NAMALWA (cell line): ENCODE data around the gene TMPRSS4.

Experiments used
- DNase-seq: peaks from one replicate; pipeline ENCODE4 v3.0.0-alpha.2; 2015; ENCODE audit warnings: low spot score

Gene TMPRSS4

DNA sequence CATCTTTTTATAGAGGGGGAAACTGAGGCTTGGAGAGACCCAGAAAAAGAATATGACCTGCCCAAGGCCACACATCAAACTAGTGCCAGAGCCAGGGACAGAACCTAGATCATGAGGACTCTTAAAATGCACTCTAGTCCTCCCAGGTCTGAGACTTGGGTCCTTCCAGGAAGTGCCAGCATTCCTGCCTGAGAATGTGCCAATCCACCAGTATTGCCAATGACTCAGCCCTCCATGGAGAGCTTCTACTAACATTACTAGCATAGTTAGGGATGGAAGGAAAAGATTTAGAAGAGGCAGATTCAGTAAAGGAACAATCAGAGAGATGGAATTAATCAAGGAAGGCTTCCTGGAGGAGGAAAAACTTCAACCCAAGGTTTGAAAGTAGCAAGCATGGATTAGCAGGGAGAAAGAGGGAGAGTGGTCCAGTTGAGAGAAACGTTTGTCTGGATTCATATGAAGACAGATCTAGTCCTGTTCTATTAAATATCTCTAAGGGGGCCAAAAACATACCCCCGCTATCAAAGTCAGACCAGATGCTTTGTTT is 30.0 kb downstream of the TMPRSS4 start:
- DNase-seq: no peak

- no peak for DNase-seq
These were observed 31.6 kb downstream of the TMPRSS4 start for GRCh38 chr11:118108513-118108912.

- no peak for DNase-seq
These were observed 32.4 kb downstream of the TMPRSS4 start for GRCh38 chr11:118109231-118109630.

GRCh38 chr11:118111019-118111743 is 34.3 kb downstream of the TMPRSS4 start:
- no peak for DNase-seq

GRCh38 chr11:118111744-118112035 is 34.8 kb downstream of the TMPRSS4 start:
- DNase-seq: no peak

GRCh38 chr11:118112711-118113430 is 36.0 kb downstream of the TMPRSS4 start:
- DNase-seq: no peak

GRCh38 chr11:118114266-118114665 is 37.4 kb downstream of the TMPRSS4 start:
- no peak for DNase-seq

DNA sequence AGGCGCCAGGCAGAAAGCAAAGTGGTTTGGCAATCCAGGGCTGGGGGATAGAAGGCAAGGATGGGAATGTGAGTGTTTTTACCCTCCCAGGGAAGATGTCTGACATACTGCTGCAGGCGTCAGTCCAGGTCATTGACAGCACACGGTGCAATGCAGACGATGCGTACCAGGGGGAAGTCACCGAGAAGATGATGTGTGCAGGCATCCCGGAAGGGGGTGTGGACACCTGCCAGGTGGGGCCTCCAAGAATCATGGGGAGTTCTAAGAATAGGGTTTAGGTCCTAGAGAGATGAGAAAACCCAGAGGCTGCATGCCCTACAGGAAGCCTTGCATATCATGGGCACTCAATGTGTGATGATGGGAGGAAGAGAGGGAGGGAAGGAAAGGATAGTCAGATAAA is 38.2 kb downstream of the TMPRSS4 start:
- no peak for DNase-seq

- no peak for DNase-seq
These were observed 41.1 kb downstream of the TMPRSS4 start for GRCh38 chr11:118117790-118118601.

DNA sequence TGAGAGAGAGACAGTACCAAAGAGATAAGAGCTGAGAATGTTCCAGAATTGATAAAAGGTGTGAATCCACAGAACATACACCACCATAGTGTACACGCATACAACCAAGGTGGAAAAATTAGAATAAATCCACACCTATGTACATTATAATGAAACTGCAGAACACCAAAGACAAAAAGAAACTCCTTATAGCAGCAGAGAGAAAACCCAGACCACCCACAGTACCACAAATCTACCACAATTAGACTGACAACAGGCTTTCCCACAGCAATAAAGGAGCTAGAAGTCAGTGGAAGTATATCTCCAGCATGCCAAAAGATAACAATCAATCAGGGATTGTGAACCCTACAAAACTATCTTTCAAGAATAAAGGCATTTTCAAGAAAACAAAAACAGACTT is 43.9 kb downstream of the TMPRSS4 start:
- DNase-seq: no peak

- DNase-seq: no peak
These were observed 48.2 kb downstream of the TMPRSS4 start for GRCh38 chr11:118124929-118125535.

DNA sequence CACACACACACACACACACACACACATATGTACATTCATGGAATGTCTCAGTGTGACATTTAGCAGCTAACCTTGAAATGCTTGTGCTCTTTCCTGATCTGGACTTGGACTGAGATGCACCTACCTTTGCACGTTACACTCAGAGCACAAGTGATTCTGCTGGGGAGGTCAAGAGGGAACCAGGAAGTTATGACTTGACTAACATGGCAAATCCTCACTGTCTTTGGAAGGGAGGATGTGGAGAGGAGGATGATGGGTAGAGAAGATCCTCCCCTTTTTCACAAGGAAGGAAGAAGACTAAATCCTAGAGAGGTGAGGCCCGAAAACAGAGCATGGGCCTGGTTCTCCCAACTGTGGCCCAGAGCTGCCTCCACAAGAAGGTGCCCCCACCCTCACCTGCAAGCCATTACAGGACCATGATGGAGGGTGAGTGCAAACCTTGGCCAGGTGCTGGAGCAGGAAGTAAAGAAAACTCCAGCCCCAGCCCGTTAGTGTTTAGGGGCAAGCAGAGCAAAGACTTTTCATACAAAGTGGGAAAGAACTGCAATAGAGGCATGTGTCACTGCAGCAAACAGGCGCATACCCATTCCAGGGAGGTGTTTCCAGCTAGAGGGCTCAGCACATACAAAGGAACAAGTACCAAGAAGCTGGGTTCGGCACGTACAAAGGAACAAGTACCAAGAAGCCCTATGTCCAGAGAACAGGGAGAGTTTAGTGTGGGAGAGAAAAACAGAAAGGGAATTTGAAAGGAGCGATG is 49.4 kb downstream of the TMPRSS4 start:
- DNase-seq: peak; percentile 20

GRCh38 chr11:118128310-118128709 is 51.4 kb downstream of the TMPRSS4 start:
- DNase-seq: no peak

- DNase-seq: no peak
These were observed 52.0 kb downstream of the TMPRSS4 start for GRCh38 chr11:118128721-118129470.

DNA sequence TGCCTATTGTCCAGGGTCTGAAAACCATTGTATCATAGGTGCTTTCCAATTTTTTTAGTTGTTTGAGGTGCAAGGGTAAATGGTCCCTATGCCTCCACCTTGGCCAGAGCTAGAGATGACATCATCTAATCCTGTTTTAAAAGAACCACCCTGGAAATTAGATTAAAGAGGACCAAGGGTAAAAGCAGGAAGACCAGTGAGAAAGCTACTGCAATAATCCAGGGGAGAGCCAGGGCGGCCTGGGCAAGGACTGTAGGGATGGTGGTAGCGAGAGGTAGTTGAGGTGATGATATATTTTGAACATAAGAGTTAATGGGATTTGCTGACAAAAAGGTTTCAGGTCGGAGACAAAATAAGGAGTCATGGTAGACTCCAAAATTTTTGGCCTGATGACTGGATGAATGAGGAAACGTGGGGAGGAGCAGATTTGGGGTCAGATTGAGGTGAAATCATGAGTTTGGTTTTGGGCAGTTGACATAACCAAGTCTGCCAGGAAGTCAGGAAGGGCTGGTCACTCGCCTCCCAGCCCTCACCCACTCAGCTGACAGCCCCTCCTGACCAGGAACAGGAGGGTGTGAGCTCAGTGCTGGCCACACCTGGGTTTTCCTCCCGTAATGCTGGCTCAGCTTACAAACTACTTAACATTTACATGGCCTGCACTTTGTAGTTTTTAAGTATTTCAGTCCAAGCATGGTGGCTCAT is 52.7 kb downstream of the TMPRSS4 start:
- DNase-seq: no peak

- no peak for DNase-seq
These were observed 55.7 kb downstream of the TMPRSS4 start for GRCh38 chr11:118132385-118133151.

DNA sequence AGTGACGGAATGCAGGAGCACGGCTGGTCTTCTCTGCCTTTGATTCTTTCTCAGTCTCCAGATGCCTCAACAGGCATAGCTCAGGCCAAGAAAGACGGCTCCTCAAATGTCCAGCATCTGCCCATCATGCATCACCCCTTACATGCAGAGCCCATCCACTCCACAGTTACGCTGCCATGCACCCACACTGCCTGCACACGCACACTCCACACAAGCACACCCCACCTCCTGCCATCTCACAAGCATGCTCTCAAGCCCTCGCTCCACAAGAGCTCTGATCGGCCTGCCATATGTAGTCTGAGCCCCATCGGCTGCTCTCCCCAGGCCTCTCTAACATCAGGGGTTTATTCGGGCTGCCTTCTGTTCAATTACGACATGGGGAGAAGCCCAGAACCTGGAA is 56.9 kb downstream of the TMPRSS4 start:
- DNase-seq: no peak

- DNase-seq: no peak
These were observed 58.3 kb downstream of the TMPRSS4 start for GRCh38 chr11:118135051-118135795.

- no peak for DNase-seq
These were observed 58.9 kb downstream of the TMPRSS4 start for GRCh38 chr11:118135796-118136165.
